ENCODE data around the gene KERA. TPM values are rescaled to one million over a fixed set of nuclear protein-coding genes. Genes with fewer than 3 reads are reported as not detected.

KERA gene
- total and polyA plus RNA-seq, 10 donors: not detected

DNA sequence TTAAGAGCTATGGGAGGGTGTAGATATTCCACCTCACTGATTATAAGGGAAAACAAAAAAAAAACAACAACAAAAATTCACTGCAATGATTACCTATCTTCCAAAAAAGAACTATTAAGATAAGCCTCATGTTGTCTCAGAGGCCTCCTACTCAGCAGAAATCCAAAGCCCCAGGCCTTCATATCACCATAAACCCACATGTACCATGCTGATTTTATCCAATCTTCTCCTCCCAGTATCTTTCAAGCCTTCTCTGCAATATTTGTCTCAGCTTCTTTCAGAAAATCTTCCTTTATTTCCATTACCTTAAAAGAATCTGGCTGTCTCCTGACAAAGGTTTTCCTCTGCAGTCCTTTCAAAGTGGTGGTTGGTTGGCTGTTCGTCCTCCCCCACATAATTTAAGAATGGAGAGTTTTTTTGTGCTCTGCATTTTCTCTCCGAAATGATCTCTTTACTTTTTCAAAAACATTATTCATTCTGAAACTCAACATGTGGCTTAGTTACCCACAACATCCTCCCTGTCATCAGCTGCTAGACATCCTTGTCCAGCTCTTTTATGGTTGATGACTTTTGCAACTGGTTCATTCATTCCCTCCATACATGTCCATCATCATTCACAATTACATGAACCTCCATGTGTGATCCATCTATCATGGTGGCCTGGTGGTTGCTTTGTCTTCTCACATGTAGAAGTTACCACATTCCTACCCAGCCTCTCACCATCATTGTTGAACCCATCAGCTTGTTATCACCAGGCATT, 50.1 kb downstream of the KERA start:
- no peak for DNase-seq

DNA sequence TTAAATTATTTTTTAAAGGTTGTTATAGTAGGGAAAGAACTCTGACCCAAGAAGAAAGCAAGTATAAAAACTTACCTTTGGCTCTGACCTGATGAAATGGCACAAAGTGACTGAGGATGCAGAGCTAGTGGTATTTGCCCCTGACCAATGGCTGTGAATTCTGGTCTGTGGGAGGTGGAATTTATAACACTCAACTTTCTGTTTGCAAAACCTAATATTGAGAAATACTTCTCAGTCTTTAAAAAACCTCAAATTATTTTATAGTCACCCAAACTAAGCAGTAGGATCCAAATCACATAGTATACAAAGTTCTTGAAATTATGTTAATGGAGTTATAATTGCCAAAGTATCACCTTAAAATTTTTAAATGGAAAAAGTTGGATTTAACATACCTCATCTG, 53.0 kb downstream of the KERA start, which contains the start of gene EPYC:
Gene EPYC (minus strand): TSS at position 101 of the 400 bp plus-strand sequence. CDS start 2,407 bp downstream, outside the sequence.
- no peak for DNase-seq
- Histone ChIP-seq H3K4me3 (no peak within 1 kb of the TSS), H3K4me1 (no peaks in the 10 kb centered on the region), H3K36me3 (no peaks in the 10 kb centered on the region), H3K27me3 (replicated peaks in 1 of 7) (no peaks in the 10 kb centered on the region), H3K27ac (no peak within 1 kb of the TSS), H3K9me3 (no peaks in the 10 kb centered on the region)
- TF ChIP-seq, protein P1, sequence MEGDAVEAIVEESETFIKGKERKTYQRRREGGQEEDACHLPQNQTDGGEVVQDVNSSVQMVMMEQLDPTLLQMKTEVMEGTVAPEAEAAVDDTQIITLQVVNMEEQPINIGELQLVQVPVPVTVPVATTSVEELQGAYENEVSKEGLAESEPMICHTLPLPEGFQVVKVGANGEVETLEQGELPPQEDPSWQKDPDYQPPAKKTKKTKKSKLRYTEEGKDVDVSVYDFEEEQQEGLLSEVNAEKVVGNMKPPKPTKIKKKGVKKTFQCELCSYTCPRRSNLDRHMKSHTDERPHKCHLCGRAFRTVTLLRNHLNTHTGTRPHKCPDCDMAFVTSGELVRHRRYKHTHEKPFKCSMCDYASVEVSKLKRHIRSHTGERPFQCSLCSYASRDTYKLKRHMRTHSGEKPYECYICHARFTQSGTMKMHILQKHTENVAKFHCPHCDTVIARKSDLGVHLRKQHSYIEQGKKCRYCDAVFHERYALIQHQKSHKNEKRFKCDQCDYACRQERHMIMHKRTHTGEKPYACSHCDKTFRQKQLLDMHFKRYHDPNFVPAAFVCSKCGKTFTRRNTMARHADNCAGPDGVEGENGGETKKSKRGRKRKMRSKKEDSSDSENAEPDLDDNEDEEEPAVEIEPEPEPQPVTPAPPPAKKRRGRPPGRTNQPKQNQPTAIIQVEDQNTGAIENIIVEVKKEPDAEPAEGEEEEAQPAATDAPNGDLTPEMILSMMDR (IDR thresholded peaks at IDR 0.05 in 8 of 11, conservative IDR thresholded peaks at IDR 0.05 in 3 of 11): no peak
- TF ChIP-seq POLR2AphosphoS5 (IDR thresholded peaks at IDR 0.05) (no peak), POLR2A (IDR thresholded peaks at IDR 0.05) (no peak)
- intact Hi-C loops (cut with DNase I; ENCODE audit: low total_unique reads): no loop called here

More for the DNA sequence above, 50.1 kb downstream of the KERA start:
- H3K27me3 ChIP-seq (replicated peaks in 1 of 7): no peaks in the 10 kb centered on the region
- H3K4me1 ChIP-seq: no peaks in the 10 kb centered on the region
- no peak overlapping the region for H3K27ac ChIP-seq
- H3K4me3 ChIP-seq: no peak overlapping the region
- H3K36me3 ChIP-seq: no peaks in the 10 kb centered on the region
- WGBS, 5 donors: 46 to 64% (median 49%) methylated on average over 2 of the region's 2 CpGs
- TF ChIP-seq POLR2A (IDR thresholded peaks at IDR 0.05): no peak
- H3K9me3 ChIP-seq: no peaks in the 10 kb centered on the region
- intact Hi-C loops (cut with DNase I; ENCODE audit: low total_unique reads): no loop called here

DNA sequence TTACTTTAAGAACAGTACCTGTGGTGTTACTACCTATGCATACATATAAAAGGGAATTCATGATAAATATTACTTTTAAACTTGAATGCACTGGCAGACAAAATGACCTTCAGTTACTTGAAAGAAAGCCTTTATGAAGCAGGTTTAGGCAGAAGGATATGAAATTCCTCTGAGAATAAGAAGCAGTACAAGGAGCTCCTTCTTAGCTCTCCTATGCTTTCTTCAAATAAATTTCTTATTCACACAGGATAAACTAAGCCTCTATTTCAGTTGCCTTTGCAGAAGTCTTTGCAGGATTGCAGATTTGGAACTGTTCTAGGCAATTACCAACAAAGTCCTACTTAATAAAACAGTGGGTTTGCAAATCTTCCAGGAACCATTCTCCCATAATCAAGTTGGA, 54.1 kb downstream of the KERA start:
- H3K27ac ChIP-seq: no peak overlapping the region
- no peaks in the 10 kb centered on the region for H3K9me3 ChIP-seq
- no peak for TF ChIP-seq POLR2AphosphoS5 (IDR thresholded peaks at IDR 0.05)
- H3K36me3 ChIP-seq: no peaks in the 10 kb centered on the region
- no peaks in the 10 kb centered on the region for H3K4me1 ChIP-seq
- H3K4me3 ChIP-seq: no peak overlapping the region
- H3K27me3 ChIP-seq (replicated peaks in 1 of 7): no peaks in the 10 kb centered on the region
- intact Hi-C loops (cut with DNase I; ENCODE audit: low total_unique reads): no loop called here
- DNase-seq: no peak

DNA sequence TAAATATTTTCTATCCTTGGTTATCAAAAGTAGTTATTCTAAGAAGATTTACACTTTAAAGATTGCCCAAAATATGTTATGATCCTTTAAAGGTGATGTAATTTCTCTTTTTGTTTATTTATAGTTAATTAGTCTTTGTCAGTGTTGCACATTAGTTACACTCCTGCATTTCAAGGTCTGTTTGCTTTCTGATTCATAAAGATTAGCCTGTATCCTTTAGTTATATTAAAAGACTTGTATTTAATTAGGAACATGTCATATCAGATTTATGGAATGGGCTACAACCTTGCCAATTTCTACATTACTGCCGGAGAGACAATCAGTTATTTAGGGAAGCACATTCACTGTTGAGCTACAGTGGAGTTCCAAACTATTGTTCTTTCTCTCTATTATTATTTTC, 56.5 kb downstream of the KERA start:
- Histone ChIP-seq H3K27ac (no peak overlapping the region), H3K4me3 (no peak overlapping the region), H3K27me3 (replicated peaks in 1 of 7) (no peaks in the 10 kb centered on the region), H3K36me3 (no peaks in the 10 kb centered on the region), H3K9me3 (no peaks in the 10 kb centered on the region), H3K4me1 (no peaks in the 10 kb centered on the region)
- WGBS, 5 donors: 74 to 89% (median 78%) methylated on average over 1 of the region's 1 CpG
- no peak for DNase-seq
- TF ChIP-seq, protein P1 (IDR thresholded peaks at IDR 0.05 in 8 of 11, conservative IDR thresholded peaks at IDR 0.05 in 3 of 11): no peak
- TF ChIP-seq POLR2AphosphoS5 (IDR thresholded peaks at IDR 0.05) (no peak), POLR2A (IDR thresholded peaks at IDR 0.05) (no peak)
- intact Hi-C loops (cut with DNase I; ENCODE audit: low total_unique reads): no loop called here

Other genes with a start within 250 kb of the KERA start
- gene CCER1, start 102.8 kb downstream of the KERA start, total RNA-seq: not detected
- not detected for gene CCER1, start 102.8 kb downstream of the KERA start, polyA plus RNA-seq
- not detected for gene EPYC, start 53.1 kb downstream of the KERA start, total RNA-seq
- gene EPYC, start 53.1 kb downstream of the KERA start, polyA plus RNA-seq: under 1 TPM in 1 of 3 donors, not detected in 2; 0.08 TPM
- gene LUM, start 53.5 kb upstream of the KERA start, total RNA-seq: 10 to 100 TPM in 1 of 7 donors, 1 to 10 TPM in 6; 2.6 to 10.6 (median 4.3) TPM
- 10 to 100 TPM in 2 of 3 donors, 1 to 10 TPM in 1; 10.0 to 52.5 (median 12.9) TPM for gene LUM, start 53.5 kb upstream of the KERA start, polyA plus RNA-seq
- 10 to 100 TPM in 2 of 7 donors, 1 to 10 TPM in 5; 1.6 to 11.5 (median 7.3) TPM for gene DCN, start 124.8 kb upstream of the KERA start, total RNA-seq
- 10 to 100 TPM in 2 of 3 donors, 1 to 10 TPM in 1; 8.1 to 60.1 (median 34.5) TPM for gene DCN, start 124.8 kb upstream of the KERA start, polyA plus RNA-seq